Mucosa of descending colon (tissue), 3 donors: ENCODE results near the gene TTC13. TPM values are rescaled to one million over a fixed set of nuclear protein-coding genes. Genes with fewer than 3 reads are reported as not detected.

Source experiments
- ATAC-seq: fragments of 200-7000 bp; cut with Tn5 transposase; one replicate; pipeline ENCODE4 v1.9.1; 2020; ENCODE audit warnings: mild to moderate bottlenecking, moderate library complexity
- DNase-seq, 3 donors: peaks; one replicate each; pipeline ENCODE4 v3.0.0-alpha.2; 2020
- H3K36me3 ChIP-seq: fragments of 200-600 bp; one replicate; pipeline ENCODE4 v1.8.0; 2021; ENCODE audit warnings: low read depth, mild to moderate bottlenecking
- H3K4me1 ChIP-seq: fragments of 200-600 bp; one replicate; pipeline ENCODE4 v1.8.0; 2021; ENCODE audit warnings: low read depth, mild to moderate bottlenecking
- H3K4me3 ChIP-seq: fragments of 200-600 bp; one replicate; pipeline ENCODE4 v1.8.0; 2021; ENCODE audit warnings: mild to moderate bottlenecking
- H3K9me3 ChIP-seq: fragments of 200-600 bp; one replicate; pipeline ENCODE4 v1.8.0; 2021; ENCODE audit warnings: mild to moderate bottlenecking
- intact Hi-C, 2 donors: fragments of 100-400 bp; cut with DNase I in 1 of 2; cut with micrococcal nuclease in 1 of 2; formaldehyde crosslinking; loops; one replicate each; pipeline versions ENCODE4 v1.11.0 to v1.11.1; 2022; cut with DNase I, micrococcal nuclease
- total RNA-seq, 3 donors: library from RNA; stranded (reverse); fragmentation: NEBNext Ultra II Directional in 2 of 3; extraction: Animal tissue kit (Norgen Biotek cat#: 25700) in 2 of 3; gene quantifications; one replicate each; pipeline versions ENCODE4 v1.2.1 to v1.2.4, GENCODE V29; 2021 to 2023
- TF ChIP-seq, protein P1 (sequence below): fragments of 200-600 bp; IDR thresholded peaks from one replicate; pipeline ENCODE4 v1.8.0; 2022; ENCODE audit warnings: antibody characterized with exemption, mild to moderate bottlenecking
- donor health status: DM: no; HTN: no; CAD: no; lungs with moderate emphysema.
- donor health status: DM: no; HTN: no; CAD: no.
- donor health status: DM: no; HTN: yes; CAD: no.

The TTC13 gene
- total RNA-seq, 3 donors from 2014 or later = 24.0 to 39.7 (median 28.4) TPM

DNA sequence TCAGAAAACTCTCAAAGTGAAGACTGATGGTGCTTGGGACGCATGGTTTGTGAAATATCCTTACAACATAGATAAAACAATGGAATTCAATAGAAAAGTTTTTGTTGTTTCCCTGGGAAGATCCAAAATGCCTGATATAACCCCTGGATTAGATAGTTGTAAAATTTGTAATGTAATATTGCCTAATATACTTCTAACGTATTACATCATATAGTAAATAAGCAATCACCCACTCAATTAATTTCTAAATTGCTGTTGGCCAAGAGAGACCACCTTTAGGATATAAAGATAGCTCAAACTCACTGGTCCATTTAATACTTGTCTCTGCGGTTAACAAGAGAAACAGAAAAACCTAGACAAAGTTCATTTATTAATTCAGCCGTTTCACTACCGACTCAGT lies 42.2 kb downstream of the TTC13 start:
- Histone ChIP-seq H3K4me1 (peaks cover 12% of the 10 kb centered on the region), H3K36me3 (no peaks in the 10 kb centered on the region), H3K9me3 (no peaks in the 10 kb centered on the region), H3K4me3 (no peak overlapping the region)
- DNase-seq = no peak
- intact Hi-C loops = no loop called here
- ATAC-seq = no peak
- TF ChIP-seq, protein P1, sequence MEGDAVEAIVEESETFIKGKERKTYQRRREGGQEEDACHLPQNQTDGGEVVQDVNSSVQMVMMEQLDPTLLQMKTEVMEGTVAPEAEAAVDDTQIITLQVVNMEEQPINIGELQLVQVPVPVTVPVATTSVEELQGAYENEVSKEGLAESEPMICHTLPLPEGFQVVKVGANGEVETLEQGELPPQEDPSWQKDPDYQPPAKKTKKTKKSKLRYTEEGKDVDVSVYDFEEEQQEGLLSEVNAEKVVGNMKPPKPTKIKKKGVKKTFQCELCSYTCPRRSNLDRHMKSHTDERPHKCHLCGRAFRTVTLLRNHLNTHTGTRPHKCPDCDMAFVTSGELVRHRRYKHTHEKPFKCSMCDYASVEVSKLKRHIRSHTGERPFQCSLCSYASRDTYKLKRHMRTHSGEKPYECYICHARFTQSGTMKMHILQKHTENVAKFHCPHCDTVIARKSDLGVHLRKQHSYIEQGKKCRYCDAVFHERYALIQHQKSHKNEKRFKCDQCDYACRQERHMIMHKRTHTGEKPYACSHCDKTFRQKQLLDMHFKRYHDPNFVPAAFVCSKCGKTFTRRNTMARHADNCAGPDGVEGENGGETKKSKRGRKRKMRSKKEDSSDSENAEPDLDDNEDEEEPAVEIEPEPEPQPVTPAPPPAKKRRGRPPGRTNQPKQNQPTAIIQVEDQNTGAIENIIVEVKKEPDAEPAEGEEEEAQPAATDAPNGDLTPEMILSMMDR = no peak

DNA sequence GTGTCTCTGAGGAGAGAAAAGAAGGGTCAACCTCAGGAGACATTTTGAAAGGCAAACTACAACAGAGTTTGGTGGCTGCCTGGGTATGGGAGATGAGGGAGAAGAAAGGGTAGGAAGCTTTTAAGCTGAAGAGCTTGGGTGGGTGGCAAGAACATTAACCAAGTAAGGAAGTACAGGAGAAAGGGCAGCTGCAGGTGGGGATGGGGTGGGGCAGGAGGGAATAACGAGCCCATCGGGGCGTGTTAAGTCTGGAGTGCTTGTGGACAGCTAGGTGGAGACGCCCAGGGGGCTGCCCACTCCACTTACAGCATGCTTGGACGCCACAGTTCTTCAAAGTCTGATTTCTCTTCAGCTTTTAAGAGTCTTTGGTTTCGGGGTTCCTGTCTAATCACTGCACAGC lies 42.8 kb downstream of the TTC13 start:
- DNase-seq (no peak), ATAC-seq (peak; percentile 31)
- Histone ChIP-seq H3K36me3 (no peaks in the 10 kb centered on the region), H3K4me3 (no peak overlapping the region), H3K4me1 (peaks cover 12% of the 10 kb centered on the region), H3K9me3 (no peaks in the 10 kb centered on the region)
- intact Hi-C loops = no loop called here
- TF ChIP-seq, protein P1 = no peak

DNA sequence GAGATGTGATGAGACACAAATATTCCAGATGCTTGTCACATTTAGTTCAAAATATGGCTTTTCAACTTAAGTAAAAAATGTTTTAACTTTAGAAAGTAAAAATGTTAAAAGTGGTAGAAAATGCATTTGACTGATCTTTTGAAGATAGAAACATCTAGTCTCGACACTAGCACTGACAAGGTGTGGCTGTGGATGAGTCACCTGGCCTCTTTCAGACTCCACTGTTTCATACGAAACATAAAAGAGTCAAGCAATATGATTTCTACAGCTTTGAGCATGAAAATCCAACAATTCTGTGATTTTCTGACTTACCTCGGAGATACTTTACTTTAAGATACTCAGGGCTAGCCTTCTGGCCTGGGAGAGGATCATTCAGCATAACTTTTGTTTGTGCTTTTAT lies 47.7 kb downstream of the TTC13 start:
- intact Hi-C loops = no loop called here
- no peaks in the 10 kb centered on the region for H3K9me3 ChIP-seq
- no peak overlapping the region for H3K4me3 ChIP-seq
- no peak for DNase-seq
- H3K4me1 ChIP-seq = no peaks in the 10 kb centered on the region
- no peaks in the 10 kb centered on the region for H3K36me3 ChIP-seq
- TF ChIP-seq, protein P1 = no peak
- ATAC-seq = peak; percentile 45

GRCh38 chr1:230926182-230926581 lies 52.5 kb downstream of the TTC13 start:
- Histone ChIP-seq H3K4me3 (no peak overlapping the region), H3K9me3 (no peaks in the 10 kb centered on the region), H3K36me3 (no peaks in the 10 kb centered on the region), H3K4me1 (no peaks in the 10 kb centered on the region)
- ATAC-seq (no peak), DNase-seq (no peak)
- intact Hi-C loops = no loop called here
- TF ChIP-seq, protein P1 = no peak

DNA sequence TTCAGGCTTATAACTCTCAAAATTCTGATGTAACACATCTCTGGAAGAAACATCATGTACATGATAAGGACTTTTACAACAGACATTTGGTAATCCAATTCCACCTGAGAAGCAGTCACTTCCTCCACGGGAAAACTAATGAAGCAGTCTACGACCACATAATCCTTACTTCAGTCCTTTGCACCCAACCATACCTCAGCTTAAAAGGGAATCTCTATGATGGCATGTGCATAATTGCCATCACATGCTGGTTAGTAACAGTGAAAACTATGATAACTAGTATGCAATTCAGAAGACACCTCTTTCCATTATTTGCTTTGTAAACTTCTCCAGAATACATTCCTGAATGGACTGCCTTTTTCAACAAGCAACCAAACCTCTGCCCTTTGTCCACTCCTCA lies 53.1 kb downstream of the TTC13 start:
- no peak for DNase-seq
- TF ChIP-seq, protein P1 = no peak
- ATAC-seq = peak; percentile 29

DNA sequence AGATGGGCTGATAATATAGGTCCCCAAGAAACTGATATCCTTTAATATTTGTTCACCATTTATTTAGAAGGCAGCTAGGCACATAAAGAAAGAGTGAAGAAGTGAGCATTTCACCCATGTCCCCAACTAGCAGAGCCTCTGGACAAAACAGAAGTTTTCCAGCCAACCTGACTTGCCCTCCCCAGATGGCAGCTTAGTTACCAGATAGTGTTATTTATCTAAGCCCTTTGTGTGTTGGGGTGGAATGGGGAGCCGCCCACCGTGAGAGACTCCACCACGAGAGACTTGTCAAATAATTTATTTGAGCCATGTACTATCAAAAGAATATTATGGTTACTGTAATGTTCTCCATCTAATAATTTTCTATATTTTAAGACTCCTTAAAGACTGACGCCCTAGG lies 55.5 kb downstream of the TTC13 start:
- H3K4me3 ChIP-seq = no peak overlapping the region
- intact Hi-C loops = no loop called here
- DNase-seq = no peak
- H3K9me3 ChIP-seq = no peaks in the 10 kb centered on the region
- no peaks in the 10 kb centered on the region for H3K36me3 ChIP-seq
- TF ChIP-seq, protein P1 = no peak
- ATAC-seq = no peak
- H3K4me1 ChIP-seq = no peaks in the 10 kb centered on the region

More for the DNA sequence above, 53.1 kb downstream of the TTC13 start:
- no peaks in the 10 kb centered on the region for H3K36me3 ChIP-seq
- H3K4me1 ChIP-seq = no peaks in the 10 kb centered on the region
- no peaks in the 10 kb centered on the region for H3K9me3 ChIP-seq
- H3K4me3 ChIP-seq = no peak overlapping the region
- intact Hi-C loops = no loop called here
